GM21717 (cell line): ENCODE data around the gene ACKR4.
"Not testable (repeated sequence)": the region's sequence is repeated elsewhere in the genome, so short reads cannot be mapped to it uniquely, and the experiment has no call there.

ENCODE experiments used
- ATAC-seq: cut with Tn5 transposase; IDR thresholded peaks from one replicate; pipeline ENCODE4 v1.9.1; 2021; ENCODE audit warnings: mild to moderate bottlenecking, moderate library complexity; ENCODE audit not compliant: unreplicated experiment

The ACKR4 gene

DNA sequence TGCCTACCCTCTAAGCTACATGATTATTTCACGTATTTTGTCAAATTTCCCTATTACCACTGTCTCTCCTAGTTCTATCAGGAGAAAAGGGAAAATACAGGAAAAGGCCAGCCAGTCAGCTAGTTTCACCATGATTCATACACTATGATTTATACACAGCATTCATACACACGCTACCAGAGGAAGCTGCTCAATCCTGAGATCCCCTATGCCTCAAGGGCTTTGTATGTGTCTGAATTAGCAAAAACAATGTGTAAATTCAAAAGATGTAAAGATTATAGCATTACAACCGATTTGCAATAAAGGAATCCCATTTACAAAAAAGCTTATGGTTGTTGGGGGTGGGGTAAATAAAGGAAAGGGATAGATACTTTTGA lies 3.1 kb upstream of the ACKR4 start:
- no peak for ATAC-seq

DNA sequence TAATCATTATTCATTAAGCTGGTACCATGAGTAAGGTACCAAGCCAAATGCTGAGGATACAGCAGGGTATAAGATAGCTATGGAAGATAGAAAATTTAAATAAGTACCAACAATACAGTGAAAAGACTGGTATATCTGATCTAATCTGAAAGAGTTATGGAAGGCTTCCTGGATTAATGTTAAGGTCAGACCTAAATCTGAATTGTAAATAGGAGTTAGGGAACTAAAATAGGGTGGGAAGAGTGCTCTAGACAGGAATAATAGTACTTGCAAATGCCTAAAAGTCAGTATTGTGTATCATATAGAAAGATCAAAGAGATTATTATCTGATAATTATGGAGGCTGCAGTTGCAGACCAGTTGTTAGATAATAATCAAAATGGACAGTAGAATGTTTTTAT lies 2.6 kb upstream of the ACKR4 start:
- ATAC-seq: no peak

GRCh38 chr3:132595014-132595413 lies 2.1 kb upstream of the ACKR4 start:
- ATAC-seq: no peak

GRCh38 chr3:132596326-132596725 lies 744 bp upstream of the ACKR4 start:
- ATAC-seq: no peak

DNA sequence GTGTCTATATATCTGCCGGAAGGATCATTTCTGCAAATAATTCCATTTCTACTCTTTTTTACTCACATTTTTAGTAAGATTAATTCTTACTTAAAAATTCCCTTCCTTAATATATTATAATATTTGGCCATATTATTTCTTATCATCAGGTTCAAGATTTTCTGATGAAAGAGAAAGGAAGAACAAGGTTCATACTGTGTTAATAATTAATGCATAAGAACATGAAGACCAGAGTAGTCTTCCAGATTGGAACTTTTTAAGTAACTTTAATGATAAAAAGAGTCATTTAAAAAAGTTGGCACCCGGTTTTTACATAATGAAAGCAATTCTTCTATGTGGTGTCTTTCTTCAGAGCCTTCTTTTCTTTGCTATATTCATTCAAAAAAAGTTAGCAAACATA lies 590 bp downstream of the ACKR4 start:
- no peak for ATAC-seq

- no peak for ATAC-seq
Measured at GRCh38 chr3:132598181-132598580, 1.1 kb downstream of the ACKR4 start.

DNA sequence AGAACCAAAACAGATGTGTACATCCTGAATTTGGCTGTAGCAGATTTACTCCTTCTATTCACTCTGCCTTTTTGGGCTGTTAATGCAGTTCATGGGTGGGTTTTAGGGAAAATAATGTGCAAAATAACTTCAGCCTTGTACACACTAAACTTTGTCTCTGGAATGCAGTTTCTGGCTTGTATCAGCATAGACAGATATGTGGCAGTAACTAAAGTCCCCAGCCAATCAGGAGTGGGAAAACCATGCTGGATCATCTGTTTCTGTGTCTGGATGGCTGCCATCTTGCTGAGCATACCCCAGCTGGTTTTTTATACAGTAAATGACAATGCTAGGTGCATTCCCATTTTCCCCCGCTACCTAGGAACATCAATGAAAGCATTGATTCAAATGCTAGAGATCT lies 3.5 kb downstream of the ACKR4 start:
- ATAC-seq: not testable (repeated sequence)

GRCh38 chr3:132605374-132605792 lies 8.3 kb downstream of the ACKR4 start:
- no peak for ATAC-seq

DNA sequence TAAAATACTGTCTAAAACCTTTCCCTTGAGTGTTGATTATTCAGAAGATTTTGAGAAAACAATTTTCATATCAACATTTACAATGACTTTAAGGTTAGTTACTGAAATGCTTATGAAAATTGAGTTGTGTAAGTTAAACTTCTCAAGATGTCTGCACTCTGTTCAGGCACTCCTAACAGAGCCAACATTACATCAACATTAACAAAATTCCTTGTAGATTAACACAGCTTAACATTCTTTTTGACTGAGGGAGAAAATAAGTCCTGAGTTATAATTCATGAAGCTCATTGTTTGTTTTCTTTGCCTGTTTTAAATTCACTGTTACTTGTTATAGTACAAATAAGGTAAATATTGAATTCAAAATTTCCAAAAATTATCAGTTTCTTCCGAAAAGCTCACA lies 9.0 kb downstream of the ACKR4 start:
- no peak for ATAC-seq

DNA sequence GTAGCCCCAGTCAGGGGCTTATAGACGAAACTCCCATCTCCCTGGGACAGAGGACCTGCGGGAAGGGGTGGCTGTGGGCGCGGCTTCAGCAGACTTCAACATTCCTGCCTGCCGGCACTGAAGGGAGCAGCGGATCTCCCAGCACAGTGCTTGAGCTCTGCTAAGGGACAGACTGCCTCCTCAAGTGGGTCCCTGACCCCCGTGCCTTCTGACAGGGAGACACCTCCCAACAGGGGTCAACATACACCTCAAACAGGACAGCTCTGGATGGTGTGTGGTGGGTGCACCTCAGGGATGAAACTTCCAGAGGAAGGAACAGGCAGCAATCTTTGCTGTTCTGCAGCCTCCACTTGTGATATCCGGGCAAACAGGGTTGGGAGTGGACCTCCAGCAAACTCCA lies 9.6 kb downstream of the ACKR4 start:
- not testable (repeated sequence) for ATAC-seq

DNA sequence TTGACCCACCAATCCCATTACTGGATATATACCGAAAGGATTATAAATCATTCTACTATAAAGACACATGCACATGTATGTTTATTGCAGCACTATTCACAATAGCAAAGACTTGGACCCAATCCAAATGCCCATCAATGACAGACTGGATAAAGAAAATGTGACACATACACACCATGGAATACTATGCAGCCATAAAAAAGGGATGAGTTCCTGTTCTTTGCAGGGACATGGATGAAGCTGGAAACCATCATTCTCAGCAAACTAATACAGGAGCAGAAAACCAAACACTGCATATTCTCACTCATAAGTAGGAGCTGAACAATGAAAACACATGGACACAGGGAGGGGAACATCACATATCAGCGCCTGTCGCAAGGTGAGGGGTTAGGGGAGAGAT lies 18.2 kb downstream of the ACKR4 start:
- not testable (repeated sequence) for ATAC-seq

GRCh38 chr3:132615881-132616280 lies 18.8 kb downstream of the ACKR4 start:
- ATAC-seq: no peak

DNA sequence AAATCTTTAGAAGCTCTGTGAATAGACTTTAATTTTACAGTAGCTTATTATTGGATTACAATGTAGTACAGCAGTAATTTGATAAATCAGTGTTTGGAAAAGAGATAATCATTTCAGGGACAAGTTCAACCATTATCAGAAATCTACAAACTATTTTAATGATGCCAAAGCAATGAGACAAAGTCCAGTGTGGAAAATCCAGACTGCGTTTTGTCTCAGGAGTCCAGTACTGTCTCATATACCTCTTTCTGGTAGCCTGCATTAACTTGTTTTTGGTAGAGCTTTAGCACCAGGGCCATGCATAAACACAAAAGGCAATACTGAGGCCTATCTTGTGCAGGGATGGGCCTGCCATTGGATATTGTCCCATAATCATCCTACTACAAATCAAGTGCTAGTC lies 19.7 kb downstream of the ACKR4 start:
- ATAC-seq: no peak

DNA sequence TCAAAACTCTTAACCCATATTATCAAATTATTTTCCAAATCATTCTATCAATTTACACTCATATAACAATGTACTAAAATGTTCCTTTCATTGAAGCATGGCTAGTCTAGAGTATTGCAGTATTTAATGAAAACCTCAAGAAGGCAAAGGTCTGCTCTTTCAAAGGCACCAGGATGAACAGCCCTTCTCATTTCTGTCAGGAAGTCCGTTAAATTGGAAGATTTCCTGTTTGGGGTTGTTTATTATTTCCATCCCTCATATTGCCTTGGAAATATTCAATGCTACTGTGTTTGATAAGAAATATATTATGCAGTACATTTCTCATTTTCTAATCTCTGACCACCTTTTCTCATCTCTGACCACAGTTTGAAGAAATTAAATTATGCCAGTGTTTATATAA lies 25.1 kb downstream of the ACKR4 start:
- ATAC-seq: no peak

DNA sequence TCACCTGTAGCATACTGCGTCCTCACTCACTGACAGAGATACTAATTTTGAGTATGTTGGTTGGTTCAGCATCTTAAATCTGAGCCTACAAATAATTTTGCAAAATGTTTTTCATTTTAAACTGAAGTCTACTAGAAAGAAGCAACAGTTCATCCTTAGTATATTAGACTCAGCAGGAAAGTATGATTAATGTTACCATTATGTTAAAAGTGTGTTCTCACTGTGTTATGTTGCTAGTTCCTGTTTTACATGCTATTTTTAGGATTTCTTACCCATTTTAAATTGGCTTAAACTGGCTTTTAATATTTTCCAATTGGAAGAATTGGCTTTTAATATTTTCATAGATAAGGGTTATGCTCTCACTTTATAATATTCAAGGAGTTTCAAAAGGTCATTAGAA lies 25.7 kb downstream of the ACKR4 start:
- ATAC-seq: no peak

DNA sequence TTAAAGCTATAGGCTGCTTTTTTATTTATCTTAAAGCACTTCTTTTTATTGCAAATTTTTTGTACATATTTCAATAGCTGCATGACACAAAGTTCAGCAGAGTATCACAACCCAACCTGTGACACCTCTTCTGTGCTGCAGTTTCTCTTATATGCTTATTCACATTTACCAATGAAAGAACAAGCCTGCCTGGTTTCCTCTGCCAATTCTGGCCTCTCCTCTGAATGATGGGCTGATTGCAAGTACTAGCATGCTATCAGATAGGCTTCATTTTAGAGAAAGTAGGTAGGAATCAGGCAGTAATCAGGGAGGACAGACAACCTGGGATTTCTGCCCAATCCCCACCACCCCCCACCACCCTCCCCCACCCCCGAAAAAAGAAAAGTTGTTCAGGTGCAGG lies 26.6 kb downstream of the ACKR4 start:
- no peak for ATAC-seq

GRCh38 chr3:132624790-132625189 lies 27.7 kb downstream of the ACKR4 start:
- no peak for ATAC-seq

GRCh38 chr3:132625613-132626012 lies 28.5 kb downstream of the ACKR4 start:
- peak; percentile 88 for ATAC-seq

- no peak for ATAC-seq
Measured at GRCh38 chr3:132626955-132627354, 29.9 kb downstream of the ACKR4 start.

- no peak for ATAC-seq
Measured at GRCh38 chr3:132628157-132628556, 31.1 kb downstream of the ACKR4 start.

DNA sequence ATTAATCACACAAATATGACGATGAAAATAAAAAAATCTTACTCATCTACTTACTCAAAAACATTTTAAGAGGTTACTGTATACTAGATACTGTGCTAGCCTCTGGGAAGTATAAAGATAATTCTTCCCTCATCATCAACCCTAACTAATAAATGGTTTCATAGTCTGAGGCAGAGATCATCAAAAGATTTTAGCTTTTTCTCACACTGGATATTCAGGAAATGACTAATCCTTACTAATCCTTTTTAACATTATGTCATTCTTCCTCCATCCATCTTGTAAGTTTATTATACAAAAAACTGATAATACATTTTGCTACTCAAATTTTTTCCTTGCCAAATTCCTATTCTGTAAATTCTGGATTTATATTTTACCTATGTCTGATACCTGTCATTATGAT lies 32.9 kb downstream of the ACKR4 start:
- no peak for ATAC-seq

GRCh38 chr3:132630612-132631011 lies 33.5 kb downstream of the ACKR4 start:
- ATAC-seq: no peak

GRCh38 chr3:132635052-132635451 lies 38.0 kb downstream of the ACKR4 start:
- ATAC-seq: no peak

DNA sequence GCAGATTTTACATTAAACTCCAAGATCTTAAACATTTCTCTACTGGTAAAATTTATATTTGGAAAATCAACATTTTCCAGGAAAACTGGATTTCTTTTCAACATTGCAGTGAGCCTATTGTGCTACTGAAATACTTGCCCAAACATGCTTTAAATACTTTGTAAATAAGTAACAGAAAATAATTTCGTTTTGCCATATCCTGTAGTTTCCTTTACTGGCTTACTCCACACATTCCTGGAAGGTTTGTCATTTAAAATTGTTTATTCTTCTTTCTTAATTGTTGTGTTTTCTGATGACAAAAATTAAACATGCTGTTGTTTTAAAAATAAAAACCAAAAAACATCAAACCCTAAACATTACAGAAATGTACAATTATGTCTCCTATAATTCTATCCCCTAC lies 40.5 kb downstream of the ACKR4 start:
- no peak for ATAC-seq
